NCI-H2227 (cell line): Measurements from ENCODE around the gene FIBCD1.

ENCODE experiments used
- DNase-seq: peaks from one replicate; lab custom pipeline; 2025; ENCODE audit not compliant: unreplicated experiment; lab: John Stamatoyannopoulos, UW

The FIBCD1 gene

DNA sequence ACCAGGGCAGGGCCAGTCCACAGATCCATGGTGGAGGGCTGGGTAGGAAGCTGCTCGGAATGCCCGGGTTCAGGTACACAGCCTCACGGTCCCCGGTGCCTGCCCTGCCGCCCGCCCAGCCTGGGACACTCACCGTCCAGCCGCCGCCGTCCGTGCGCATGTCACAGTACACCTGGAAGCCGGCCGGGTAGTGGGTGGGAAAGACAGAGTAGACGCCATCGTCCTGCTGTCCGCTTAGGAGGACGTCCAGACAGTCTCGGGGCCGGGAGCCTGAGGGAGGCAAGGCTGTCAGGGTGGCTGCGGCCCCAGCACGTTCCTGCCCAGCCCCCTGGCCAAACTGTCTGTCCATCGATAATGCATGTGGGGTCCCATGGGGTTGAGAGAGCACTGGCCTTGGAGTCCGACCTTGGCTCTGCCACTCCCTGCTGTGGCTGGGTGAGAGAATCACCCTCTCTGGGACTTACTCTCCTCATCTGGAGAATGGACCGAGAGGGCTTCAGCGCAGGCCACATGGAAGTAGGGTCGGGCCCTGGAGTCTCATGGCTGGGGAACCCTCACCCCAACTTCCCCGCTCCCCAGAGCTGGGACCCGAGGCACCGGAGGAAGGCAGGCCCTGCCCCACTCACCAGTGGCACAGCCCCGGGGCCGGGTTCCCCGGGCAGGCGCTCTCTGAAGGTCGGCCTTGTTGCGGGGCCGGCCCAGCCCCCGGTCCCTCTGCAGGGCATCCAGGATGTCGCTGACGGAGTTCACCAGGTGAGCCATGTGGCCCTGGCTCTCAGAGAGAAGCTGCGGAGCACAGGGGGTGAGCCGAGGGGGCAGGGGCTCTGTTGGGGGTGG is 15.2 kb downstream of the FIBCD1 start:
- DNase-seq = no peak

DNA sequence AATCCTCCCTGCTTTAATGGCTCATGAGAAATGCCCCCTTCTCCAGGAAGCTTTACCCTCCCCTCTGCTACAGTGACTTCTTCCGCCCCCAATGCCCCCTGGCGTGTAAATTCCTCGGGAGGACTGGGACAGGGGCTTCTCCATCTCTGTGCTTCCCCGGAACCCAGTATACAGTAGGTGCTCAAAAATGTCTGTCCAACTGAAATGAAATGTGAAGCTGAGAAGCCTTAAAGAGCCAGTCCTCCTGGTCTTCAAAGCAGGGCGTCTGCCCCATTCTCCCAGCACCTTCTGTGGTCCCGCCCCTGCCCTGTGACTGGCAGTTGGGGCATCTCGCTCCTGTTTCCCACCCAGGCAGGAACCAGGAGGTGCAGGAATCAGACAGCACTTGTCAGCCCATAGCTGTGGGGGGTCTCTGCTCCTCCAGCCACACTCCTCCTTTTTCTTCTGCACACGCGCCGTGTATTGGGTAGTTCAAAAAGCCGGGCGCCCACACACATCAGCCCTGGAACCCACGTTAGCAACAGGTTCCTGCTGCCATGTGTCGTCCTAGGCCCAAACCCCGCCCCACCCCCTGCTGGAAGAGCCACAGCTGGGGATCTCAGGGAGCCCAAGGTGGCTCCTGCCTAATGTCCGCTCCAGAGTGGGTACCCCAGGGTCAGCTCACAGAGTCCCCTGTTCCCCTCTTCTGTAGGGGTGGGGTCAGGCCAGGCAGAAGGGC is 16.0 kb downstream of the FIBCD1 start:
- DNase-seq = no peak

DNA sequence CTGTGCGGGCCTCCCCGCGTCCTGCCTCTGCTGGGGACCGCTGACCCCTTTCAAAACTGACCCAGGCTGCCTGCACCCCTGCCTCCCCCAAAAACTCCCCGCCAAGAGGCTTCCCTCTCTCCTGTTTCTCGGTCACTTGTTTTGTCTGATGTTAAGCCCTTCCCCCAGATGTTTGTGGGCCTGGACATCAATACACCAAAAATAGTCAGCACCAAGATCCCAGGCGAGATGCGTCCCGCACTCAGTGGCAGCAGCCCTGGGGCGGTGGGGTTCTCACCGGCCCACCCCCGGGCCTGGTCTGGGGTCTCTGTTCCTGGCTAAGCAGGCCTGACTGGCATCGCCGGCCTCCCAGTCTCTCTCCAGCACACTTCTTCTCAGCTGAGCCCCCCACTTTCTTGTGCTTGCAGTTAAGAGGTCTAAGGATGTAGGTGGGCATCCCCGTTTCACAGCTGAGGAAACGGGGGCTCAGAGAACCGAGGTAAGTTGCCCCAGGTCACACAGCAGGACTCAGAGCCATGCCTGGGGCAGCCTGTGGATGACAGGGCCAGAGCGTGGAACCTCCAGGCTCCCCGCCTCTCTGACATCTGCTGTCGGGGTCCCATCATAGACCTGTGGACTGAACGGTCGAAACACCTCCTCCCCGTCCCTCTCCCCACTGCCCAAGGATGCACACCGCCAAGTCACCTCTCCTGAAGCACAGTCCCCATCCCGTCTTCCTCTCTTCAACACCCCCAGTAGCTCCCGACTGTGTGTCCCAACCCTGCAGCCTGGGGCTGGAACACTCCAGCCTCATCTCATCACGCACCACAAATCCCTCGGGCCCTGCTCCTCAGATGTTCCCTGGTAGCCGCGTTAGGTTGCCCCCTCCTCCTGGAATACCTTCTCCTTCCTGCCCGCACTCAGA is 16.8 kb downstream of the FIBCD1 start:
- DNase-seq = no peak

DNA sequence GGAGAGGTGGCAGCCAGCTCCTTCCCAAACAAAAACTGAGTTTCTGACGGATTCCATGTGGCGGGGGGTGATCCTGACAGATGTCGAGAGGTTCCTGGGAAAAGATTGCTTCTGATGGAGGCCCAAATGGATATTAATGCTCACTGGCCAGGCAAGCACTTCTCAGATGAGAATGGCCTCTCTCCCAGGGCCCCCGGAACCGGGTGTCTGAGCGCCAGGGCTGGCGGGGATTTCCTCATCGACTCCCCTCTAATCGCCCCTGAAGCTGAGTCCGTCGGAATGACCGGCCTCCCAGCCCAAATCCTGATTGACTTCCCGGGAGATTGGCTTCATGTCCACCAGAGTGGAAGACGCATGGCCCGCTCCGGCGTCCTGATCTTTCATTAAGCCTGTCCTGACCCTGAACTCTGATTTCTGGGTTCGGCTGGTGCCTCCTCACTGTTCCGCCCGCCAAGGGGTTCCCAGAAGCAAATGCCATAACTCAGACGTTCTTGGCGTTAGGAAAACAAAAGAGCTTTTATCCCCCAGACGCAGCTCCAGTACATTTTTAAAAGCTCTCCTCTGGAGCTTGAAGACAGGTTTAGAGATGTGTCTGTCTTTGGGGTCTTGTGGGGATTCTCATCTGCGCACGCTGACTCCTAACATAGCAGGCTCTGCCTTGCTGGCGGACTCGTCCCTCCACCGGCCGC is 17.6 kb downstream of the FIBCD1 start:
- no peak for DNase-seq

DNA sequence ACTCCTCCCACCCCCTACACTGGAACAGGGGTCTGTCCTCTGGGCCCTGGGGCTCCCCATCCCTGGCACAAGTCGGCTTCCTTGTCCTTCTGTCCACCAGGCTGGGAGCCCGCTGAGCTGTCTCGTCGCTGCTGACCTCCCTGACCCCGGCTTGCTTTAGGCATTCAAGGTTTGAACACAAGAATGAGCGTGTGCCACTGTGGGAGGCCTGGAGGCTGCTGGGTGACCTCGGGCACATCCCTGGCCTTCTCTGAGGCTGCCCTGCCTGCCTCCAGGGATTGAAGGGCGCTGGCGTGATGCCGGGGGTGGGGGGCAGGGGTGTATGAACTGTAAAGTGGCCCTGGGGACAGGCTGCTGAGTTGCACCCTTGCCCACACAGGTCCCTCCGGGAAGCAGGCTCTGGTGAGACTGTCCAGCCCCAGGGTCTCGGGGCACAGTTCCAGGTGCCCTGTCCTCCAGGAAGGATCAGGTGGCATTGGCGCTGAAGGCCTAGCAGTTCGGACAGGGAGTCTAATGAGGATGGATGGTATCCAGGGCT is 18.2 kb downstream of the FIBCD1 start:
- no peak for DNase-seq

DNA sequence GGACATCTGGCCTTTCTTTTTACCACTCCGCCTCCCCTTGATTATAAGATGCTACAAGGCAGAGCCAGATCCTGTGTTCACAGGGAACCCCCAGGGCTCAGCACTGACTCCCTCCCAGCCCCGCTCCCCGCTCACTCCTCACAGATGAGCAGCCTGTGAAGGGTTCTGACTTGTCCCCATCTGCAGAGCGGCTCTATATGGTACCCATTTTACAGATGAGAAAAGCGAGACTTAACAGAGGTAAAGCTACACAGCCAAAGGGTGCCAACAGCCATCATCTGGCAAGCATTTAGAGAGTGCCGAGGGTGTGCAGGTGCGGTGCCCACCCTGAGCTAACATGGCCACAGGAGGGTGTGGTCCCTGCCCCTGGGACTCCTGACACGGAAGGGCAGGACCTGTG is 18.8 kb downstream of the FIBCD1 start:
- no peak for DNase-seq

DNA sequence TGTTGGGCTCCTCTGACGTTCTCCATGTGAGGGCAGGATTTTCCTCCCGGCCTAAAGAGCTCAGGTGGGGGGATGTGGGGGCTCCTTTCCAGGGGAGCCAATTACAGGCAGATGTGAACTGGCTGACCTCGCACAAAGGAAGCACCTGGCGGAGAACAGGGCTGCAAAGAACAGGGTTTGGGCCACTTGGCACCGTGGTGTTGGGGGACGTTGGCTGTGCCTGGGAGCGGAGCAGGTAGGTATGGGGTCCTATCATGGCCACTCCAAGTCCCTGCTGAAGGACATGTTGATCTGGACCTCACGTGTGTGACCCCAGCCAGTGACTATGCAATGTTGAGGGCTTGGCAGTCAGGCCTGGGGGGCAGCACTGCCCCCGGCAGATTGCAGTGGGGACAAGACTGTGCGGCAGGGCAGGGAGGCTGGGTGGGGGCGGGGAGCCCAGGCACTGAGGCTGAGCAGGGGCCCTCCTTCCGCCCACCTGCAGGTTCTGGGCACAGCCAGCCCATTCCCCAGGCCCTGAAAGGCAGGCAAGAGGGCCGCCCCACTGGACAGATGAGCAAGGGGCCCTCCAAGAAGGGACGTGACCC is 19.4 kb downstream of the FIBCD1 start:
- DNase-seq = no peak

DNA sequence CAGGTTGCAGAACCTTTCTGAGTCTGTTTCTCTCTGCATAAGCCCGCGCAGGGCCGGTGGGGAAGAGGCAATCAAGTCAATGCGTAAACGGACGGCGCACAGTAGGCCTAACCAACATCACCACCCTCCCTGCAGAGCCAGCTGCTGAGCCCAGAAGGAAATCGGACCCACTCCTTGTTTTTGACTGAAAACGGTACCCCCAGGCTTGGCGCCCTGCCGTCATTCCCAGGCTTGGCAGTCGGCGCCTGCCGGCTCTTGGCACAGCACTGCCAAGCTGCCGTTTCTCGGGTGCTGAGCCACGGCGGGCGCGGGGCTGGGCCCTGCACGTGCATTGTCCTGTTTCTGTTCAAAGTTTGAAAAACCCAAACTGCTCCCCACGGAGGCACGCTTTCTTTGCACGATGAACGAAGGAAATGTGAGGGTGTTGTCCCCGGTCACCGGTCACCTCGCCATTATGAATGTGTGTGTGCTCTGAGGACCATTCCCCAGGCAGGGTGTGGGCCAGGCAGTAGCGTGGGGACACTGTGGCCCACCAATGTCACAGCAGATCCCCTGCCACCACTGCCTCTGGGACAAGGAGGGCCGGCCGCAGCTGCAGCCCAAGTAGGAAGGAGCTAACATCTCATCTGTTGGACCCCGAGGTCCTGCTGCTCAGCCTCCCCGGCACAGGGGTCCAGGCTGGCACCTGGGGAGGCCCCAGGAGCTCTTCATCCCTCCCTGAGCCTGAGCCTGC is 20.1 kb downstream of the FIBCD1 start:
- no peak for DNase-seq

DNA sequence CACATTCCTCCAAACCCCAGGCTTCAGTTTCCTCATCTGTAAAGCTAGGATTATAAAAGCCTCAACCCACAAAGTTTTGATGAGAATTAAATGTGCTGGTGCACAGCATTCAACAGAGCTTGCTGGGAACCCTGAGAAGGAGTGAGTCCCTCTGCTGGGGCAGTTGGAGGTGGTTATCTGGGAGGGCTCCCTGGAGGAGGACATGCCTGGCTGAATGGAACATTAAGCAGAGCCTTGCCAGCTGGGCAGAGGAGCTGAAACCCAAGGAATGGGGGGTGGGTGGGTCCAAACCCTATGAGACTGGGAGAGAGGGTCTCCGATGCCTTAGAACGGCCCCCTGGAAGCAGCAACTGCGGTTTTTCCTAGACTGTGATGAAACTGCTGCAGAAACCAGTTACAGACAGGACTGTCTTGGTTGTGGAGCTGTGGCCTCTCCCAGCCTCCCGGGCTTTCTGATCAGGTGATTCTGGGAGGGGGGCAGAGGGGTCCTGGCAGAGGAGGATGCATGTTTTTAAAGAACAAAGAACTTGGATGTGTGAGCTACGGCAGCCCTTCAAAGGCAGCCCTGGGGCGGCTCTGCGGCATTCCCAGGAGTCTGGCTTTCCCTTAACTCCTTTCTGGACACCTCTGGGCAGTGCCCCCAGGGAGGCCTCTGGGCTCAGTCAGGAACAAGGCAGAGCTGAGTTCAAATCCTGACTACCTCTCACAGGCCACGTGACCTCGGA is 20.8 kb downstream of the FIBCD1 start:
- no peak for DNase-seq

DNA sequence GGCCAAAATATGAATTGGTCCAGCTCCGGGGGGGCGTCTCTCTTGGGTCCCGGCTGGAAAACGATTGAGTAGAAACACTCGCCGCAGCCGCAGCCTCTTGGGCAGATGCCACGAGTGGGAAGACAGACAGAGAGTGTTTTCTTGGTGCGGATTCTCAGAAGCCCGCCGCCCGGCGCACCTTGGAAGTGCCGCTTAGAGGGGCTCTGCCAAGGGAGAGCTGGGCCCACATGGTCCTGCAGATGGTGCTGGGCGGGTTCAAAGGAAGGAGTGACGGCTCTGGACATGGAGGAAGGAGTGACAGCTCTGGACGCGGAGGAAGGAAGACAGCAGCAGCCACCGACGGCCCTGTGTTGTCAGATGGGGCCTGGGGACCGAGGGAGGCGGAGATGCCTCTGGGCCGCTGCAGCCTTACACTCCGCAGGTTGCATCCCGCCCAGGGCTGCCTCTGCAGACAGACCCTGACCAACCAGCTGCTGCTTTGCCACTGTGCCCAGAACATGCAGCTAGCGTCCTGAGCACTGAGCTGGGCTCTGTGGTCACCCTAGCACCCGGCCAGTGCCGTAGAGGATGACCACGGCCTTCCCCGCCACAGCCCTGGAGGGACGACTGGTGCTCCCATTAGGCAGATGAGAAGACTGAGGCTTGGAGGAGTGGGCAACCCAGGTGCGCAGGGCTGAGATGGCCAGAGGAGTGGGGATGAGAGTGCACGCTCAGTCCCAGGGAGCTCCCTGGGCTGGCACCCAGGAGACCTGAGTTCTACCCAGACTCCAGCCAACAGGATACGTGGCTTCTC is 21.7 kb downstream of the FIBCD1 start:
- DNase-seq = no peak

DNA sequence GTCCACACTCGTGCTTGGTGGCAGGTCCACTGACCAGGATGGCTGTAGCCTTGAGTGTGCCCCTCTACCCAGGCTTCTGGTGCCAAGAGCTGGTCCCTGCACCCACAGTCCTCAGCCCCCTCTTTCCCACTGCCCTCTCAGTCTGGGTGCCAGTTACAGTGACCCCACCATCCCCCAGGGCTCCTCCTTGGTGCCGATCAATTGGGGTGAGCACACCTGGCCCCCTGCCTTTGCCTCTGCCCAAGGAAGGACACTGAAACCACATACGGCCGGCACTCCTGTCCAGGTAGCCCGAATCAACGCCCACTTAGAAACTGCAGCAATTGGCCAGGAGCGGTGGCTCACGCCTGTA is 24.0 kb downstream of the FIBCD1 start:
- DNase-seq = no peak

DNA sequence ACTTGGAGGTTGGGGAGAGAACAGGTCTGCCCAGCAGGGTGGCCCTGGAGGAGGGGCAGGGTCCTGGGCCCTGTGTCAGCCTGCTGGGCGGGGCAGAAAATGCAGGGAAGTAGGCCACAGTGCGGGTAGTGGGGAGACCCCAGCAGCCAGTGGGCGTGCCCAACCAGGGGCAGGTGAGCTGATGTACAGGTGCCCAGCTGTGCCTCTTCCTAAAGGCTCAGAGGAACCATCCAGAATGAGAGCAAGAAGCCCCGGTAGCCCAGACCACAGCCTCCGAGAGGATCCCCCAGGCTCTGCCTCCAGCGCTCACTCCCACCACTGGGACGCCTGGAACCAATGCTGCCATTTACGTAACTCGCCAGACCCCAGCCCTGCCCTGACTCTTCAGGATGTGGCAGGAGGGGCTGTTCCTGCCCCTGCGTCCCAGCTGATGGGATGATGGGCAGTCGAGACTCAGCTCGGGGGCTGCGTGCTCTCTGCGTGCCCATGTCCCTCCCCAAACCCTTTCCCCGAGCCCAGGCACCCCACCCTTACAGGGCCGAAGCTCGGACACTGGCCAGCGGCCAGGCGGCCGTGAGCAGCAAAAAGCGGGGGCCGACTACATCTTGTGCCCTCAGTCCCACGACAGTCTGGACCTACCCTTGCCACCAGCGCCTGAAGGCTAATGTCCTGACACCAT is 24.5 kb downstream of the FIBCD1 start:
- no peak for DNase-seq

DNA sequence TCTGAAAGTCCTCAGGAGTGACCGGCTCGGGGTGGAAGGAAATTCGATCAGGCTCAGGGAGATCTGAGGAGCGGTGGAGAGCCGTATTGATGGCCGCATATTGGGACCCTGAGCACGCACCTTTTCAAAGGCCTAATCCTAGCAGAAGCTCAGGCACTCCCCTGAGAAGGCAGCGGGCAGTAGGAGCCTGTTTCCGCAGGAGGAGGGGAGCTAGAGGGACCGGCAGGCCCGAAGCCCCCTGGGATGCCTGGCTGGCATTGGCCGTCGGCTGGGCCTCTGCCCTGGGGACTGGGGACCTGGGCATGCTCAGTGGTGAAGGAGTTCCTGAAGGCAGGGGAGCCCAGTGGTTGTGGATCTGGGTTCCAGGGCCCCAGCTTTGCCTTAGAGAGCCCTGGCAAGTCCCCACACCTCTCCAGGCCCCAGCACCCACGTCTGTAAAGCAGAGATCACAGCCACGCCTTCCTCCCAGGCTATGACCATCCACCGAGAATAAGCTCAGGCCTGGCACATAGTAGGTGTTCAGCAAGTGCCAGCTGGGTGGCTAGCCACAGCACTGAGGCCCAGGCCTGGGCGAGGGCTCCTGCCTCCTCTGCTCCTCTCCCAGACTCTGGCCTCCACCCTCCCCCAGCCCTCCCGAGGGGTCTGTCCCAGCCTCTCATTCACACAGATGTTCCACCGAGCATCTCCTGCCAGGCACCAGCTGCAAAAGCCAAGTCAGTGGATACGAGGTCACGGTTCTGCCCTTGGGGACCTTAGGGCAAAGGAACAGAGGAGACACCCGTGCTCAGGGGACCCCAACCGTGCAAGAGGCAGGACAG is 25.2 kb downstream of the FIBCD1 start:
- no peak for DNase-seq

DNA sequence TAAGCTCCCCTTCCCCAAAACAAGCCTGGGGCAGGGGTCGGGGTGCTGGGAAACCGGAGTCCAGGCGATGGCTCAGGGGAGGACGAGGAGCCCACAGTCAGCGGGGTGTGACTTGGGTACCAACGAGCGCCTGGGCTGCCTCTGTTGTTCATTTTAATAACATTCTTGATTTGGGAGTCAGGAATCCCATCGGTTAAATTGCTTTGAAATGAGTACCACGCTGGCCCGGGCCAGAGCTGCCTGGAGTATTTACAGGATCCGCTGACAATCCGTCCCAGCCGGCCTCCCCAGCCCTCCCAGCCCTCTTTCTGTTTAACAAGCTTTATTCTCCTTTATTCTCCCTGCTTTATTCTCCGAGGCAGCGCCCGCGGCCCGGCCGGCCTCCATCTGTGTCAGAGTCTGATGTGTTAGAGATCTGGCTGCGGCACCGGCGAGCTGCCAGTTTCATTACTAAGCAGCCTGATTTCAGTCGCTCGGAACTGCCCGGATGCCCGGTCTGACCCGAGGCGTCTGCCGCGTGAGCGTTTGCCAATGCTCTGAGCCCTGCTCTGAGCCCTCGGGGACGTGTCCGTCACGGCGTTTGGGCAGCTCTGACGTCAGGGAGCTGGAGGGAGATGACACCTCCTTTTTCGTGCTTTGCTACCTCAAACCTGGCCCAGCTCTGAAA is 26.0 kb downstream of the FIBCD1 start:
- no peak for DNase-seq

DNA sequence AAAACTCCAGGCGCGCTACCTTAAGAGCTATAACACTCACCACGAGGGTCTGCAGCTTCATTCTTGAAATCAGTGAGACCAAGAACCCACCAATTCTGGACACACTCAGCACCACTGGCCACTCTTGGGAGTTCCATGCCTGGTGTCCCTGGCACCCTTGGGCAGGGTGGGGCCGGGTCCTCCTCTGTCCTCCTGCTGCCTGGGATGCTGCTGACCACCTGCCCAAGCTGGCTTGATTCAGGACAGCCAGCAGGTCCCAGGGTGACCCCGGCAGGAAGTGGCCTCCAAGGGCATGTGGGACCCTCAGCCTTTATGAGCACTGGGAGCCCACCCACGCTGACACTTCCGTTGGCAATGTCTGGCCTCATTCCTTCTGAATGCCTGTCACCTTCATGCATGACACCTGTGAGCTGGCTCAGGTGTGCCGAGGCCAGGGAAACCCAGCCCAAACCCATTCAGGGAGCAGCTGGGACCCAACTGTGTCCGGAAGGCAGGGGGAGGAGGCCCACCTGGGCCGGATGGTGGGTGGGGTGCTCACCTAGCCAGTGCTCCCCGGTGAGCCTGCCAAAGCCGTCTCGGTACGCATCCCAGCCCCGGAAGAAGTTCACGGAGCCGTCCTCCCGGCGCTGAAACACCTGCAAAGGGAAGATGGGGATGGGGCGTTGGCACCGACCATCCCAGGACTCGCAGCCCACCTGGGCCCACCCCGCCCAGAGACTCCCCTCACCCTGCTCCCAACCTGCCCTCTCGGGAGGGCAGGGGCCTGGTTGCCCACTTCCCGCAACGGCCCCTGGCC is 27.6 kb downstream of the FIBCD1 start:
- no peak for DNase-seq
